HG03457 (cell line): ENCODE measurements around the gene PRKD2.

ENCODE experiments used
- ATAC-seq: cut with Tn5 transposase; IDR thresholded peaks from one replicate; pipeline ENCODE4 v1.9.1; 2021; ENCODE audit warnings: moderate number of reproducible peaks; ENCODE audit not compliant: unreplicated experiment

PRKD2 gene

DNA sequence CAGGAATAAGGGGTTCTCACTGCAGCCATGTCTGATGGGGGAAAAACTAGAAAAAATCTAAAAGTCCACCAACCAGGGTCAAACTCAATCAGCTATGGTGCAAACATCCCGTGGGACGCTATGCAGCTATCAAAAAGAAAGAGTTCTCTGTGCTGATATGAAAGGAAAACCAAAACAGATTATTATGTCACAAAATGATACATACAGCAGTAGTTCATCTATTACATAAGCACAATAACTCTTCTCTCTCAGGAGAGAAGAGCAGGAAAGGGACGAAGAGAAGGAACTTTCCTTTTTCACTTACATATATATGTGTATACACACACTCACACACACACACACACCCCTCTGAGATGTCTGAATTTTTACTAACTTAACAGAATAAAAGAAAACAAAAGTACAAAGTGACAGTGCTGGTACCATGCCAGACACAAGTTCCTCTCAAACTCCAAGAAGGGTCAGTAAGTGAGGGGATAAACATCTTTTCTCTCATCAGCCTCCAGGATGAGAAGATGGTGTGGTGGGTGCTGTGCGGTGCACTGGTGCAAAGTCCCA, 26.1 kb upstream of the PRKD2 start:
- no peak for ATAC-seq

- no peak for ATAC-seq
Observed at GRCh38 chr19:46741447-46741846, 24.5 kb upstream of the PRKD2 start.

DNA sequence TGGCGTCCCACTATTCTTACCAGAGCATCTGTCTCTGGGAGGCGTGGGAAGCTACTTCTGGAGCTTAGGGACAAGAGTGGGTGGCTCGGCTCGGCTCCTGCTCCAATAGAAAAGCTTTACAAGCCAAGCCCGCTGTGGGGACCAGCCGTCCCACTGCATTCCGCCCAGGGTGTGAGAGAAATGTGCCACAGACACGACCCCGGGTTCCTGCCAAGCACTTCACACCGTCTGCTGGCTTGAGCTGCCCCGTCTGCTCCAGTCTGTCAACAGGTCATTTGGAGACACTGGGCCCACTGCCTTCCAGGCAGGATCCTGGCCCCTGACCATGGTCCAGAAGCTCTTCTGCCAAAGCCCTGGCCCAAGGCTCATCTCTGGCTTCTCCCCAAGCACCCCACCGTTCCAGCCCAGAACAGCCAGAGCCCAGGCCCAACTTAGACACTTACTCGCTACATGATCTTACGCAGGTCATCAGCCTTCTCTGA, 22.4 kb upstream of the PRKD2 start:
- ATAC-seq: no peak

- ATAC-seq: no peak
Observed at GRCh38 chr19:46737761-46738171, 20.9 kb upstream of the PRKD2 start.

DNA sequence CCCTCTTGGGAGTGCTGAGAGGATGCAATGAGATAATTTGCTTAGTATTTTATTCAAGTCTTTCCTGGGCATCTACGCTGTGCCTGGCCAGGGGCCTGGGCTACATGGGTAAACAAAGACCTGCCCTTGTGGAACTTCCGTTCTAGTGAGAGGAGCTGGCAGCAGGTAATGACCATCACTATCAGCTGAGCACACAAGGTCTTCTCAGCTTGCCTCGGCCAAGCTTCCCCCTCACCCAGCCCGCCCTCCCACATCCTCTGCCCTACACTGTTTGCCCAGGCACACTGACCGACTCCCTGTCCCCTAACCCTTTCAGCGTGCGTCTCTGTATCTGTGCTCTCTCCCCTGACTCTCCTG, 20.4 kb upstream of the PRKD2 start:
- ATAC-seq: no peak

DNA sequence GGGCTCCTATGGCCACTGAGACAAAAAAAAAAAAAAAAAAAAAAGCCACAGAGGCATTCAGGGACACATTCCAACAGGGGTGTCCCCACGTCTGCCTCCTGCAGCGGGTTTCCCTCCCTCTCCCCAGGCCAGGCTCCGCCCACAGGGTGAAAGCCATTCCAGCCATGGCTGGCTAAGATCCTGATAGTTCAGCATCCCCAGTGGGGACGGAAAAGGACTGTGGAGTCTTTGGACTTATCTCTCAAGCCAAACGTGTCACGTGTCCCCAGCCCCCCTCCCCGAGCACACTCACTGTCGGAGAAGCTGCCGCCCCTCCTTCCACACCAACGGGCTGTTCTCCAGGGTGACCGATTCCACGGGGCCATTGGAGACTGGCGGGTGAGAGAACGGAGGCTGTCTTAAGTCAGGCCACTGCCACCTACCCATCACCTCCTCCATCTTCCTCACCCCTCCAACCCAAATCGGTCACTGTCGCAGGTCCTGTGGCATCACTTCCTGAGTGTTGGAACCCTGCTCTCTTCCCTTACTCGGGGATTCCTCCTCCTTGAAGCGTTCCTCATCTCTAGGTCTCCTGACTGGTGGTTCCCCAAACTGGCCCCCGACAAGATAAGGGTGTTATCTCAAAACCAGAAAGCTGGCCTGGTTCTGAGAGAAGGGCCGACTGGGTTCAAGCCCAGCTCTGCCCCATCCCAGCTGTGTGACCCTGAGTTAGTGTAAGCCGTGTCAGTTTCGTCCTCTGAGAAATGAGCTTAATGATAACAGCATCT, 19.8 kb upstream of the PRKD2 start:
- ATAC-seq: no peak

DNA sequence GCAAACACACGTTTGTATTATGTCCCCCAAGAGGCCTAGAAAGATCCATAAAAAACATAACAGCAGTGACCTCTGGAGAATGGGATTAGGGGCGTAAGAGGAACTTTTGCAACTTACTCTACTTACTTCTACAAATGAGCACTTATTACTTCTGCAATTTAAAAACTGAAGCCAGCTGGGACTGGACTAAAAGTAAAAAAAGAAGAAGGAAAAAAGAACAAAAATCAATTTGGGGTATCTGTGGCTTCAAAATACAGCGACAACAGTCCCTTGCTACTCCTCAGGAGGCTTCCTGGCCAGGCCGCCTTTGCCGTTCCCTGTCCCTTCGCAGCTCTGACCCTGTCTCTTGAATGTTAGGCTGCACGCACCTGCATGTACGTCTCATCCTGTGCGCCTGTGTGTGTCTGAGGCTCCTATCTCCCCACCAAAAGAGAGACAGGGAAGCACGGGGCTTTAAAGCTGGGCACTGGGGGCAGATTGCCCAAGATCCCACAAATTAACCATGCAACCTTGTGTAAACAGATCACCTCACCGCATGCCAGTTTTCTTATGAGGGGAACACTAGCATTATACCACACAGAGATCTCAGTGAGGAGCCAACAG, 16.9 kb upstream of the PRKD2 start:
- ATAC-seq: no peak

DNA sequence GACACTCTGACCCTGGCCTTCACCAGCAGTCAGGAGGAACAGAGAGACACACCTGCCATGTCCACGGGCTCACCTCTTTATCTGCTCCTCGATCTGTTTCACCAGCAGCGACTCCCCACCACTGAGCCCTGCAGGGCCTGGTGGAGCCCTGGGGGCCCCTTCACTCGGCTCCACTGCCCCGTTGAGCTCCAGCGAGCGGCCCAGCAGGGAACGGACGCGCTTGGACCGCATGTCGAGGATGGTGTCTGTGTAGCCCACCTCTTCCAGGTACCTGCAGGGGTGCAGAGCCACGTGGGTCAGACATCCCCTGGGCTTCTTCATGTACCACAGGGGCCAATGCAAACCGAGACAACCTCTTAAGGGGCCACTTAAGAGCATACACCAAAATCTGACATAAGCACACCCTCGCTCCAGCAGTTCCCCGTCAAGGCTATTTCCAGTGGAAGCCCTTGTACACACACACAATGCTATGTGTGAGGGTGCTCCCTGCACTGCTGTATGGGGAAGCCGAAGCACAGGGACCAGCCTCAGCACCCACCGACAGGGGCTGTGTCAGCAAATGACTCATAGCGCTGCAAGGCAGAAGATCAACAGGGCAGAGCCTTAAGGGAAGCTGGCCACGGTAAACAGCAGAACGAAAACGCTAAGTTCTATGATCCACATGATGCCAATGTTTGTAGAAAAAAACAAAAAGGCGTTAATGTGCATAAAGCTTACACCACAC, 16.2 kb upstream of the PRKD2 start:
- ATAC-seq: no peak

DNA sequence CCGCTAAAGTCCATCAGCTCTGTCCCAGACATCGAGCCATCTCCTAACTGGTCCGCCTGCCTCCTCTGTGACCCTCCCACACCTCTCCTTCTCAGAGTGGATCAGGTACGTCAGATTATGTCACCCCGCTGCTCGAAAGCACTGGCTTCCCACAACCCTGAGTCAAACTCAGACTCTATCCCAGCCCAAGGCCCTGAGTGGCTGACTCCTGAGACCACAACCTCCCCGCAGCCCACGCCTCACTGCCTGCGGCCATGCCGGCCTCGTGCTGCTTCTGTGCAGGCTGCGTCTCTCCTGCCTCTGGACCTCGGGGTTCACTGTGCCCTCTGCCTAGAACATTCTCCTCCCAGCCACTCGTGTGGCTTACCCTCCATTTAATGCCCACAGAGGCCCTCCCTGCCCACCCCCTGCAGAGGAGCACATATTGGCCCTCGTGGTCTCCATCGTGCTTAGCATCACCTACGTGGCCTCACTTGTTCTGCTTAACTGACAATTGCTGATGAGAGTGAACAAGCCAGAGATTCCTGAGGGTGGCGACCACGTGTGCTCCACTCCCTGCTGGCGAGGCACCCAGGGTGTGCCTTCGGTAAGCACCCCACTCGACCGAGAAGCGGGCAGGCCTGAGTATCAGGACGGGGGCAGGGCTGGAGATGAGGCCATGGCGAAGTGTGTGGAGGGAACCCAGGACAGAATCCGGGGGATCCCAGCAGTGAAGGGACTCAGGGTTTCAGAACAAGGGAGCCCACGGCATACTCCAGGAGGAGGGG, 15.4 kb upstream of the PRKD2 start:
- ATAC-seq: no peak

DNA sequence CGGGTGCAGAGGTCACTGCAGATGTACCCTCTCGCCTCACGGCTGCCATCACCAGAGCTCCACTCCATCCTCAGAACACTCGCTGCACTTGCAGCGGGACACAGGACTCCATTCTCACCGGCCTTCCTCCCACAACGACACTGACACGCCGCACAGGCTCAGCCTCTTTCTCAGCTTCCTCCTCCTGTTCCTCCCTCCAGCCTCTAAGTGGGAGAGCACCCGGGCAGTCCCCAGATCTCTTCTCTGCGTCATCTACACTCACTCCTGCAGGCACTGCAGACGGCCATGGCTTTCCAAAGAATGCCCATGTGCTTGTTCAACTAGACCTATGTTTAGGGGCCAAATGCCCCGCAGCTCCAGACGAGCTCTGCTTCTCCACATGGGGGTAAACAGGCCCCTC, 14.7 kb upstream of the PRKD2 start:
- no peak for ATAC-seq

DNA sequence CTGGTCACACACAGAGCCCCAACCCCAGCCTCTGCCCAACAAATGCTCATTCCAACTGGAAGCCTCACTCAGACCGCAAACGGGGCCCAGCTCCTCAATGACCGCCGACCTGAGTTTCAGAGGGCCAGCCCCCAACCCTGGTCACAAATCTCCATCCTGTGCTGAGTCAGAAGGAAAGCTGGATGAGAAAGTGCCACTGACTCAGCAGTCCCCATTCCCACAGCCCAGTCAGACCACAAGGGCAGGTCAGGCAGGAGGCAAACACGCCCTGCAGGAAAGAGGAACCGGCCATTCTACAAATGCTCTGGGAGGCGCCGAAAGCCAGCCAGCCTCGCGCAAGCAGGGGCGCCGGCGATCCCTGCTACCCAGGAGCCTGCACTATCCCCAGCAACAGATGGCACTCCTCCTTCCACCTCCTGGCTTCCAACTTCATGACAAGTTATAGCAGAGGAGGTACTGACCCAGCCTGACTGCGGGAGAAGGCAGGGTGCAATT, 14.1 kb upstream of the PRKD2 start:
- ATAC-seq: no peak

- ATAC-seq: no peak
Observed at GRCh38 chr19:46730595-46730994, 13.7 kb upstream of the PRKD2 start.

DNA sequence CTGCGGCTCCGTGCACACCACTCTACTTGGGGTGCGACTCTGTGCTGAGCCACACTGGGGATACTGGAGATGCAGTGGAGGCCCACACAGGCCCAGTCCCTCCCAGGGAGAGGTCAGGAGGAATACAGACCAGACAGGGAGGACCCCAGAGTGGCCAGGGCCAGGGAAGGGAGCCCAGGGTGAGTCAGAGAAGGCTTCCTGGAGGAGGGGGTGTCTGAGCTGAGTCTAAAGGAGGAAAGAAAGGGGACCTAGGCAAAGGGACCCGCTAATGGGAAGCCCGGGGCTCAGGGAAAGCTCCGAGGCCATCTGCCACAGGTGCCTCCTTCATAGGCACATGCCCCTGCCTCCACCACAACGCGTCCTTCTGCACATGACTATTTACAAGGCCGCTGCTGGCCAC, 13.3 kb upstream of the PRKD2 start:
- no peak for ATAC-seq

GRCh38 chr19:46729696-46730095, 12.8 kb upstream of the PRKD2 start:
- ATAC-seq: no peak

- no peak for ATAC-seq
Observed at GRCh38 chr19:46728693-46729339, 11.9 kb upstream of the PRKD2 start.

DNA sequence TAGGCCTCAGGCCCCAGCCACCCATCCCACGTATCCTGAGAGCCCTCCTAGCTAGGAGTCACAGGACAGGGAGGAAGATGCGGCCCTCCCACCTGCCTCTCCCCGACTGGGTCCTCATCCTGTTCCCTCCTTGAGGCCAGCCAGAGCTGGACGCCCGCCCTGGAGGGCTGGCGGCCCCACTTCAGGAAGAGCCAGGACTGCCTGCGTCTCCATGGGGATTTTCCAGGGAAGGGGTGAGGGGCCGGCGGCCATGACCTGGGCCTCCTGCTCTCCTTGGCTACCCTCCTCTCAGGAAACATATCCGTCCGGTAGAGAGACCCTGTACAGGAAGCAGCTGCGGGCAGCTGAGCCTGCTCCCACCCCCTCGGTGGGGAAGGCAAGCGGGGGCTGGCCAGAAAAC, 11.3 kb upstream of the PRKD2 start:
- ATAC-seq: no peak

DNA sequence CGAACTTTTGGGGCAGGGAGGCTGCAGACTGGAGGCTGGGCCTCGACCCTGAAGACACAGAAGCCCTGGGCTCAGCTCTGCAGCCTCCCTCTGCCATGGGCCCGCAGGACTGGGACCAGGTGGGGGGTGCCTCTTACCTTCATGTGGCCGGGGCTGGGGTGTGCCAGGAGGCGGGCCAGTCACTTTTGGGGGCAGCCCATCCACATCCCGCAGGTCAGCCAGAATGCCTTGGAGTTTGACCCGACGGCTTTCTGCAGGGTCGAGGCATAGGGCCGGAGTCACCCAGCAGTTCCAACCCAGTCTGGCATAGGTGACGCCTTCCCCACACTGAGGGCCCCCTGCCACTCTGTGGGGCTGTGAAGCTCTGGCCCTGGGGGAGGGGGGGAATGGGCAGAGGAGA, 10.8 kb upstream of the PRKD2 start:
- ATAC-seq: no peak

GRCh38 chr19:46726971-46727501, 10.1 kb upstream of the PRKD2 start:
- no peak for ATAC-seq

DNA sequence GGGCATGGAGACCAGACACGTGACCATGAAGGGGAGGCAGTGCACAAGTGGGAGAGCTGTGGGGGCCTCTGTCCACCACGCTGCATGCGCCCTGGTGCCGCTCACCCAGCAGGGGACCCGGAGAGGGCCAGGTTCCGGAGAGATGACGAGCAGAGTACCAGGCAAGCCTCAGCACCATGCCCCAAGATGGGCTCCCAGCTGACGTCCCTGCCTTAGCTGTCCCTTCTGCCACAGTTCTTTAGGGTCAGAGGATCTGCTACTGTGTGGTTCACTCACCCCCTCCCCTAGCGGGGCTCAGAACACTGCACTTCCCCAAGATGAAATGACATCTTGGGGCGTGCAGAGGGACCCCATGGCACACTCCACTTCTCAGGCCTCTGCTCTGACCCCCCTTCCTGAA, 9.6 kb upstream of the PRKD2 start:
- ATAC-seq: no peak

- ATAC-seq: no peak
Observed at GRCh38 chr19:46725859-46726393, 9.0 kb upstream of the PRKD2 start.
